Thyroid gland (tissue), 4 donors: ENCODE data around the gene MGST1.

Experiments used
- POLR2A ChIP-seq, 2 donors: fragments of 450-650 bp; IDR thresholded peaks; one replicate each; pipeline ENCODE4 v1.6.1; 2017; ENCODE audit warnings: antibody characterized with exemption in 2 of 2, mild to moderate bottlenecking in 2 of 2, moderate library complexity in 1 of 2
- TF ChIP-seq, protein P1 (sequence below), 6 experiments: fragments of 200-600 bp in 3 of 6; fragments of 450-650 bp in 3 of 6; sonication (generic) in 3 of 6; IDR thresholded peaks; one replicate each; pipeline ENCODE4 v1.5.1; 2016 to 2019; ENCODE audit warnings: antibody characterized with exemption in 6 of 6, mild to moderate bottlenecking in 2 of 6, inconsistent platforms in 1 of 6, moderate library complexity in 1 of 6

DNA sequence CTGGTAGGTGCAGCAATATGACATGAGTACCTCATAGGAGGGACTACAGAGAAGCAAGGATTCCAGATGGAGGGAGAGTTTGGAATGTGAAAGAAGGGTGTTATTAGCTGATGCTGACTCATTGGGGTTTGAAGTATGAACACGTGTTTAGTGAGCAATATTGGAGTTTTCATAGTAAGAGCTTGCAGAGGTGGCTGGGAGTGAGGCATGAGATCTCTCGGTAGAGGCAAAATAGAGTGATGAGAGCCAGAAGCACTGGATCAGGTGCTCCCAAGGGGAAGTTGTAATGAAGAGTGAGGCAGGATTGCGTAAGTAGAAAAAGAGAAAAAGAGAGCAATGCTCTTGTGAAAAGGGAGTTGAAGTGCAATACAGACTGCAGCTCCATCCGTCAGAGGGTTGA lies 42.1 kb downstream of the MGST1 start:
- TF ChIP-seq, protein P1, sequence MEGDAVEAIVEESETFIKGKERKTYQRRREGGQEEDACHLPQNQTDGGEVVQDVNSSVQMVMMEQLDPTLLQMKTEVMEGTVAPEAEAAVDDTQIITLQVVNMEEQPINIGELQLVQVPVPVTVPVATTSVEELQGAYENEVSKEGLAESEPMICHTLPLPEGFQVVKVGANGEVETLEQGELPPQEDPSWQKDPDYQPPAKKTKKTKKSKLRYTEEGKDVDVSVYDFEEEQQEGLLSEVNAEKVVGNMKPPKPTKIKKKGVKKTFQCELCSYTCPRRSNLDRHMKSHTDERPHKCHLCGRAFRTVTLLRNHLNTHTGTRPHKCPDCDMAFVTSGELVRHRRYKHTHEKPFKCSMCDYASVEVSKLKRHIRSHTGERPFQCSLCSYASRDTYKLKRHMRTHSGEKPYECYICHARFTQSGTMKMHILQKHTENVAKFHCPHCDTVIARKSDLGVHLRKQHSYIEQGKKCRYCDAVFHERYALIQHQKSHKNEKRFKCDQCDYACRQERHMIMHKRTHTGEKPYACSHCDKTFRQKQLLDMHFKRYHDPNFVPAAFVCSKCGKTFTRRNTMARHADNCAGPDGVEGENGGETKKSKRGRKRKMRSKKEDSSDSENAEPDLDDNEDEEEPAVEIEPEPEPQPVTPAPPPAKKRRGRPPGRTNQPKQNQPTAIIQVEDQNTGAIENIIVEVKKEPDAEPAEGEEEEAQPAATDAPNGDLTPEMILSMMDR (IDR thresholded peaks at IDR 0.05) = no peak
- TF ChIP-seq POLR2A (IDR thresholded peaks at IDR 0.05) = peak in 1 of 2 donors; percentile 13
